ENCODE measurements around the gene IPP. TPM values are rescaled to one million over a fixed set of nuclear protein-coding genes. Genes with fewer than 3 reads are reported as not detected.

The IPP gene
- total RNA-seq, 1 donor from 2014 or later, result 20.9 TPM

Other genes with a start within 250 kb of the IPP start
- gene PRDX1, start 228.8 kb downstream of the IPP start, total RNA-seq, result 435 TPM
- gene AKR1A1, start 199.8 kb downstream of the IPP start, total RNA-seq, result 175 TPM
- 43.7 TPM for gene NASP, start 166.6 kb downstream of the IPP start, total RNA-seq
- gene CCDC17, start 126.6 kb downstream of the IPP start, total RNA-seq, result 2.8 TPM
- 132 TPM for gene GPBP1L1, start 64.1 kb downstream of the IPP start, total RNA-seq
- gene TMEM69, start 62.5 kb downstream of the IPP start, total RNA-seq, result 18.3 TPM
- gene MAST2, start 53.0 kb upstream of the IPP start, total RNA-seq, result 54.0 TPM

Data from mucosa of gallbladder (tissue), 1 donor.